Measurements from ENCODE around the gene ZNF367.

DNA sequence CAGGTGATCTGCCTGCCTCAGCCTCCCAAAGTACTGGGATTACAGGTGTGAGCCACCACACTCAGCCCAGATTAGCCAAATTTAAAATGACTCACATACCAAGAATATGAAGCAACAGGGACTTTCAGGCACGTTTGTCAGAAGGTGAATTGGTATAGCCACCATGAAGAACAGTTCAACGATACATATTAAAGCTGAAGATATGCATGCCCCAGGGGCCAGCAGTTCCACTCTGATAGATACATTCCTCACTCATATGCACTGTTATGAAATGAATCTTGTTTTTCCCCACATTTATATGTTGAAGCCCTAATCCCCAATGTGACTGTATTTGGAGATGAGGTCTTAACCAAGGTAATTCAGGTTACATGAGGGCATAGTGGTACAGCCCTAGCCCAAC, 57.2 kb downstream of the ZNF367 start:
- no peak for TF ChIP-seq POLR2AphosphoS5 (IDR thresholded peaks at IDR 0.05; ENCODE audit: low read depth, low read length)
- TF ChIP-seq GATA2 (CRISPR knock-in tag; IDR thresholded peaks at IDR 0.05): no peak
- no peak for TF ChIP-seq EZH2phosphoT487 (IDR thresholded peaks at IDR 0.05; ENCODE audit: borderline replicate concordance, low read depth)
- no peak for TF ChIP-seq USF1 (IDR thresholded peaks at IDR 0.05; ENCODE audit: borderline replicate concordance, low read depth)
- TF ChIP-seq, protein P1, sequence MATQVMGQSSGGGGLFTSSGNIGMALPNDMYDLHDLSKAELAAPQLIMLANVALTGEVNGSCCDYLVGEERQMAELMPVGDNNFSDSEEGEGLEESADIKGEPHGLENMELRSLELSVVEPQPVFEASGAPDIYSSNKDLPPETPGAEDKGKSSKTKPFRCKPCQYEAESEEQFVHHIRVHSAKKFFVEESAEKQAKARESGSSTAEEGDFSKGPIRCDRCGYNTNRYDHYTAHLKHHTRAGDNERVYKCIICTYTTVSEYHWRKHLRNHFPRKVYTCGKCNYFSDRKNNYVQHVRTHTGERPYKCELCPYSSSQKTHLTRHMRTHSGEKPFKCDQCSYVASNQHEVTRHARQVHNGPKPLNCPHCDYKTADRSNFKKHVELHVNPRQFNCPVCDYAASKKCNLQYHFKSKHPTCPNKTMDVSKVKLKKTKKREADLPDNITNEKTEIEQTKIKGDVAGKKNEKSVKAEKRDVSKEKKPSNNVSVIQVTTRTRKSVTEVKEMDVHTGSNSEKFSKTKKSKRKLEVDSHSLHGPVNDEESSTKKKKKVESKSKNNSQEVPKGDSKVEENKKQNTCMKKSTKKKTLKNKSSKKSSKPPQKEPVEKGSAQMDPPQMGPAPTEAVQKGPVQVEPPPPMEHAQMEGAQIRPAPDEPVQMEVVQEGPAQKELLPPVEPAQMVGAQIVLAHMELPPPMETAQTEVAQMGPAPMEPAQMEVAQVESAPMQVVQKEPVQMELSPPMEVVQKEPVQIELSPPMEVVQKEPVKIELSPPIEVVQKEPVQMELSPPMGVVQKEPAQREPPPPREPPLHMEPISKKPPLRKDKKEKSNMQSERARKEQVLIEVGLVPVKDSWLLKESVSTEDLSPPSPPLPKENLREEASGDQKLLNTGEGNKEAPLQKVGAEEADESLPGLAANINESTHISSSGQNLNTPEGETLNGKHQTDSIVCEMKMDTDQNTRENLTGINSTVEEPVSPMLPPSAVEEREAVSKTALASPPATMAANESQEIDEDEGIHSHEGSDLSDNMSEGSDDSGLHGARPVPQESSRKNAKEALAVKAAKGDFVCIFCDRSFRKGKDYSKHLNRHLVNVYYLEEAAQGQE (IDR thresholded peaks at IDR 0.05; ENCODE audit: low read depth, low read length): no peak
- no peak for TF ChIP-seq TAF1 (IDR thresholded peaks at IDR 0.05; ENCODE audit: borderline replicate concordance, low read depth, low read length)
- TF ChIP-seq, protein P2, sequence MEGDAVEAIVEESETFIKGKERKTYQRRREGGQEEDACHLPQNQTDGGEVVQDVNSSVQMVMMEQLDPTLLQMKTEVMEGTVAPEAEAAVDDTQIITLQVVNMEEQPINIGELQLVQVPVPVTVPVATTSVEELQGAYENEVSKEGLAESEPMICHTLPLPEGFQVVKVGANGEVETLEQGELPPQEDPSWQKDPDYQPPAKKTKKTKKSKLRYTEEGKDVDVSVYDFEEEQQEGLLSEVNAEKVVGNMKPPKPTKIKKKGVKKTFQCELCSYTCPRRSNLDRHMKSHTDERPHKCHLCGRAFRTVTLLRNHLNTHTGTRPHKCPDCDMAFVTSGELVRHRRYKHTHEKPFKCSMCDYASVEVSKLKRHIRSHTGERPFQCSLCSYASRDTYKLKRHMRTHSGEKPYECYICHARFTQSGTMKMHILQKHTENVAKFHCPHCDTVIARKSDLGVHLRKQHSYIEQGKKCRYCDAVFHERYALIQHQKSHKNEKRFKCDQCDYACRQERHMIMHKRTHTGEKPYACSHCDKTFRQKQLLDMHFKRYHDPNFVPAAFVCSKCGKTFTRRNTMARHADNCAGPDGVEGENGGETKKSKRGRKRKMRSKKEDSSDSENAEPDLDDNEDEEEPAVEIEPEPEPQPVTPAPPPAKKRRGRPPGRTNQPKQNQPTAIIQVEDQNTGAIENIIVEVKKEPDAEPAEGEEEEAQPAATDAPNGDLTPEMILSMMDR (IDR thresholded peaks at IDR 0.05): no peak
- no peak for TF ChIP-seq FOXM1 (IDR thresholded peaks at IDR 0.05; ENCODE audit: low read depth)
- no peak for TF ChIP-seq EP300 (IDR thresholded peaks at IDR 0.05; ENCODE audit: borderline replicate concordance in 1 of 2, low read depth in 1 of 2, low read length in 1 of 2)
- no peak for TF ChIP-seq GABPA (IDR thresholded peaks at IDR 0.05; ENCODE audit: low read depth)
